22Rv1 (cell line): Measurements from ENCODE around the gene TMEM143.

Source experiments
- CTCF ChIP-seq: fragments of 450-650 bp; IDR thresholded peaks from 2 replicates; pipeline ENCODE4 v1.5.1; 2017; ENCODE audit warnings: mild to moderate bottlenecking
- ZFX ChIP-seq: fragments of 450-650 bp; IDR thresholded peaks from 2 replicates; pipeline ENCODE4 v1.6.1; 2017; ENCODE audit warnings: antibody characterized with exemption, borderline replicate concordance

- TF ChIP-seq CTCF (no peak), ZFX (no peak)
Observed at GRCh38 chr19:48290401-48290770, 73.4 kb downstream of the TMEM143 start.
